HG03571 (cell line): Measurements from ENCODE around the gene GALNT7.
"Not testable (repeated sequence)": the region's sequence is repeated elsewhere in the genome, so short reads cannot be mapped to it uniquely, and the experiment has no call there.

ENCODE experiments used
- ATAC-seq: cut with Tn5 transposase; IDR thresholded peaks from one replicate; pipeline ENCODE4 v1.9.1; 2021; ENCODE audit not compliant: unreplicated experiment

The GALNT7 gene

GRCh38 chr4:173192375-173193162 is 24.0 kb downstream of the GALNT7 start:
- no peak for ATAC-seq

- no peak for ATAC-seq
Observed at GRCh38 chr4:173194157-173194556, 25.5 kb downstream of the GALNT7 start.

- ATAC-seq = no peak
Observed at GRCh38 chr4:173195109-173195508, 26.5 kb downstream of the GALNT7 start.

GRCh38 chr4:173199553-173199952 is 30.9 kb downstream of the GALNT7 start:
- no peak for ATAC-seq

- ATAC-seq = no peak
Observed at GRCh38 chr4:173200103-173200884, 31.7 kb downstream of the GALNT7 start.

GRCh38 chr4:173202395-173202794 is 33.8 kb downstream of the GALNT7 start:
- no peak for ATAC-seq

GRCh38 chr4:173205656-173206055 is 37.0 kb downstream of the GALNT7 start:
- no peak for ATAC-seq

GRCh38 chr4:173208420-173208819 is 39.8 kb downstream of the GALNT7 start:
- ATAC-seq = no peak

GRCh38 chr4:173211222-173211621 is 42.6 kb downstream of the GALNT7 start:
- ATAC-seq = no peak

GRCh38 chr4:173211838-173212237 is 43.2 kb downstream of the GALNT7 start:
- no peak for ATAC-seq

GRCh38 chr4:173212379-173212778 is 43.8 kb downstream of the GALNT7 start:
- ATAC-seq = no peak

- ATAC-seq = no peak
Observed at GRCh38 chr4:173213296-173213695, 44.7 kb downstream of the GALNT7 start.

- no peak for ATAC-seq
Observed at GRCh38 chr4:173214231-173214630, 45.6 kb downstream of the GALNT7 start.

- no peak for ATAC-seq
Observed at GRCh38 chr4:173214661-173215060, 46.0 kb downstream of the GALNT7 start.

- no peak for ATAC-seq
Observed at GRCh38 chr4:173217075-173217474, 48.5 kb downstream of the GALNT7 start.

GRCh38 chr4:173217727-173218126 is 49.1 kb downstream of the GALNT7 start:
- ATAC-seq = no peak

GRCh38 chr4:173218411-173219125 is 50.0 kb downstream of the GALNT7 start:
- no peak for ATAC-seq

- not testable (repeated sequence) for ATAC-seq
Observed at GRCh38 chr4:173219126-173219437, 50.5 kb downstream of the GALNT7 start.

GRCh38 chr4:173223743-173224142 is 55.1 kb downstream of the GALNT7 start:
- ATAC-seq = no peak

GRCh38 chr4:173226401-173226888 is 57.8 kb downstream of the GALNT7 start:
- ATAC-seq = no peak

GRCh38 chr4:173227756-173228155 is 59.1 kb downstream of the GALNT7 start:
- ATAC-seq = no peak

- ATAC-seq = no peak
Observed at GRCh38 chr4:173230062-173230461, 61.5 kb downstream of the GALNT7 start.
